Endothelial cell of umbilical vein (primary cell): ENCODE measurements around the gene SLC25A41. TPM values are rescaled to one million over a fixed set of nuclear protein-coding genes. Genes with fewer than 3 reads are reported as not detected.

Source experiments
- BruUV-seq: library from RNA; stranded (reverse); fragments of 400-500 nt; replicated peaks from 2 replicates; lab custom pipeline; 2021; lab: Mats Ljungman, UMichigan
- CTCF ChIA-PET: fragments of 300-600, 350-600 bp; sonication (Branson Sonifier 250); formaldehyde crosslinking; loops from one replicate; lab custom pipeline; 2021; ENCODE audit warnings: antibody characterized with exemption, inconsistent platforms; lab: Charles Lee
- POLR2A ChIA-PET: fragments of 300-600, 350-600 bp; sonication (Branson Sonifier 250); formaldehyde crosslinking; loops from one replicate; lab custom pipeline; 2021; ENCODE audit warnings: antibody characterized with exemption, inconsistent platforms; lab: Charles Lee
- DNase-seq: peaks from one replicate; pipeline ENCODE4 v3.0.0-alpha.2; 2011; ENCODE audit warnings: low read depth, low spot score
- FAIRE-seq: peaks from 2 replicates; lab custom pipeline; 2011; peaks lifted over from hg19 to GRCh38; lab: Jason Lieb, UNC
- H2AFZ ChIP-seq: 2 replicates; pipeline ENCODE4 v1.6.0; 2012; ENCODE audit warnings: low read depth, low read length, control low read depth, inconsistent platforms
- H3K27ac ChIP-seq: 2 replicates; pipeline ENCODE4 v1.5.1; 2011; ENCODE audit warnings: low read depth, mild to moderate bottlenecking, control low read depth, low read length, moderate library complexity; ENCODE audit not compliant: insufficient read depth
- H3K27me3 ChIP-seq, 2 experiments: 2 replicates each; pipeline versions ENCODE4 v1.6.0 to v1.6.1; 2011; ENCODE audit warnings: low read length in 2 of 2, mixed read lengths in 1 of 2; ENCODE audit not compliant: control insufficient read depth in 2 of 2, insufficient read depth in 2 of 2
- H3K36me3 ChIP-seq, 2 experiments: 2 replicates in 1 of 2; 3 replicates in 1 of 2; pipeline ENCODE4 v1.5.1; 2011; ENCODE audit warnings: low read length in 2 of 2, mild to moderate bottlenecking in 1 of 2, moderate library complexity in 1 of 2; ENCODE audit not compliant: control insufficient read depth in 2 of 2, insufficient read depth in 2 of 2; ENCODE audit errors: extremely low read depth in 1 of 2
- H3K4me1 ChIP-seq: 3 replicates; pipeline ENCODE4 v1.5.1; 2011; ENCODE audit warnings: mild to moderate bottlenecking, low read length; ENCODE audit not compliant: control insufficient read depth, insufficient read depth; ENCODE audit errors: extremely low read depth
- H3K4me2 ChIP-seq: 2 replicates; pipeline ENCODE4 v1.6.1; 2011; ENCODE audit warnings: low read length, control low read depth, mixed read lengths; ENCODE audit not compliant: insufficient read depth
- H3K4me3 ChIP-seq, 3 experiments: fragments of 200-600 bp in 1 of 3; sonication (generic), shearing (Covaris generic) in 1 of 3; replicated peaks in 1 of 3; 2 replicates each; pipeline ENCODE4 v1.5.1; 2011 to 2016; ENCODE audit warnings: control low read depth in 3 of 3, low read length in 3 of 3, mild to moderate bottlenecking in 2 of 3, inconsistent platforms in 1 of 3, low read depth in 1 of 3, moderate library complexity in 1 of 3; ENCODE audit not compliant: insufficient read depth in 1 of 3
- H3K79me2 ChIP-seq: 2 replicates; pipeline ENCODE4 v1.6.0; 2012; ENCODE audit warnings: low read length, inconsistent platforms; ENCODE audit not compliant: control insufficient read depth, insufficient read depth
- H3K9ac ChIP-seq: replicated peaks from 2 replicates; pipeline ENCODE3; 2011; ENCODE audit warnings: low read length, control low read depth; ENCODE audit not compliant: insufficient read depth; ENCODE audit errors: extremely low read depth
- H3K9me1 ChIP-seq: replicated peaks from 3 replicates; pipeline ENCODE4 v1.6.0; 2011; ENCODE audit warnings: mild to moderate bottlenecking, low read length; ENCODE audit not compliant: control insufficient read depth, insufficient read depth; ENCODE audit errors: extremely low read depth
- H3K9me3 ChIP-seq: replicated peaks from 2 replicates; pipeline ENCODE4 v1.5.1; 2012; ENCODE audit warnings: low read length, inconsistent platforms; ENCODE audit not compliant: control insufficient read depth, insufficient read depth
- H4K20me1 ChIP-seq: replicated peaks from 2 replicates; pipeline ENCODE3; 2011; ENCODE audit warnings: mild to moderate bottlenecking, low read length; ENCODE audit not compliant: control insufficient read depth, insufficient read depth; ENCODE audit errors: extremely low read depth
- CTCF ChIP-seq, 2 donors: IDR thresholded peaks; 1 replicate in 1 of 2; 2 replicates in 1 of 2; pipeline ENCODE4 v1.5.1; 2011; ENCODE audit warnings: low read length in 2 of 2, mild to moderate bottlenecking in 2 of 2, moderate library complexity in 2 of 2, control low read depth in 1 of 2, inconsistent platforms in 1 of 2, low read depth in 1 of 2; ENCODE audit not compliant: insufficient read depth in 1 of 2; ENCODE audit errors: extremely low read depth in 1 of 2
- FOS ChIP-seq: IDR thresholded peaks from 2 replicates; pipeline ENCODE4 v1.6.1; 2011; ENCODE audit warnings: mild to moderate bottlenecking, low read length, moderate library complexity, borderline replicate concordance; ENCODE audit not compliant: insufficient read depth
- GATA2 ChIP-seq: IDR thresholded peaks from 2 replicates; pipeline ENCODE4 v1.7.0; 2011; ENCODE audit warnings: low read depth, mild to moderate bottlenecking, moderate library complexity, mixed read lengths, low read length; ENCODE audit not compliant: insufficient read length, insufficient read depth
- JUN ChIP-seq: IDR thresholded peaks from 2 replicates; pipeline ENCODE4 v1.6.1; 2011; ENCODE audit warnings: borderline replicate concordance, low read depth; ENCODE audit not compliant: insufficient read length, insufficient read depth
- MAX ChIP-seq: IDR thresholded peaks from 2 replicates; pipeline ENCODE4 v1.6.1; 2011; ENCODE audit not compliant: insufficient read depth, insufficient read length
- MYC ChIP-seq: IDR thresholded peaks from one replicate; pipeline ENCODE4 v1.6.1; 2011; ENCODE audit warnings: mild to moderate bottlenecking, low read depth, low read length
- POLR2A ChIP-seq: IDR thresholded peaks from 2 replicates; pipeline ENCODE4 v1.6.1; 2012; ENCODE audit warnings: low read depth, mild to moderate bottlenecking, control low read depth, low read length
- POLR2AphosphoS5 ChIP-seq: IDR thresholded peaks from 2 replicates; pipeline ENCODE4 v1.6.1; 2012; ENCODE audit warnings: low read depth, mild to moderate bottlenecking, control low read depth, low read length, moderate library complexity; ENCODE audit not compliant: insufficient read depth
- dilution Hi-C: fragments of 300-500 bp; cut with MboI; formaldehyde crosslinking; loops from one replicate; pipeline ENCODE4 v1.15.0; 2019; ENCODE audit warnings: low sequenced_read_pairs; ENCODE audit not compliant: extremely low pct_ligation_motif_present
- intact Hi-C: fragments of 100-400 bp; cut with micrococcal nuclease; formaldehyde crosslinking; loops from one replicate; pipeline ENCODE4 v1.10.0; 2022
- polyA plus RNA-seq, 4 experiments: library from polyadenylated mRNA; depleted of rRNA in 3 of 4; stranded (reverse) in 3 of 4; unstranded in 1 of 4; fragments of >200 nt; gene quantifications; 2 replicates each; pipeline versions ENCODE4 v1.2.1 to v1.2.3, GENCODE V29; 2011 to 2012; ENCODE audit warnings: missing spikeins in 1 of 4
- total RNA-seq: library from RNA; stranded (reverse); gene quantifications from 2 replicates; pipeline ENCODE4 v1.2.3, GENCODE V29; 2021

The SLC25A41 gene
- total and polyA plus RNA-seq, 2 donors (not counting 3 experiments of a cell fraction or from before 2014, with no cell fraction given): 0.21 TPM; not detected in 1

DNA sequence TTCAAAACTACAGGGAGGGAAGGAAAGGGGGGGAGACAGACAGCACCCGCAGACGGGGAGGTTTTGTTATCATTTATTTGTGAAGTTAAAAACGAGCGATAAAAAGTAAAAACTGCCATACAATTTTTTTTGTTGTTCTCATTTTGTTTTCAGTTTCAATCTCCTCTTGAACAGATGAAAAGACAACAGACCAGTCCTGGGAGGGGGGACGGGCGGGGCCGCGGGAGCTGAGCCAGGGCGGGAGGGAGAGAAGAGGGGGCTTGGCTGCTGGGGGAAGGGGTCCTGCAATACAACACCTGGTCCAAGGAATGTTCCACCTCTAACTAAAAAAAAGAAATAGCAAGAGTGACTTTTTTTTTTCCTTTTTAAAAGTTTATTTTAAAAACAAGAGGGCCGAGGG lies 20.3 kb downstream of the SLC25A41 start:
- CTCF ChIA-PET: no interaction called here
- Histone ChIP-seq H3K79me2 (no peaks in the 10 kb centered on the region), H3K27ac (no peak overlapping the region), H3K4me2 (no peak overlapping the region), H3K36me3 (peaks cover 19 to 35% of the 10 kb centered on the region in 2 experiments), H3K4me1 (no peaks in the 10 kb centered on the region), H3K27me3 (no peaks in the 10 kb centered on the region), H3K9me3 (no peaks in the 10 kb centered on the region), H3K9me1 (no peaks in the 10 kb centered on the region), H3K9ac (no peak overlapping the region), H4K20me1 (no peaks in the 10 kb centered on the region), H2AFZ (no peak overlapping the region), H3K4me3 (no peak overlapping the region)
- POLR2A ChIA-PET: no interaction called here
- intact Hi-C loops (no loop called here), dilution Hi-C loops (no loop called here)
- BruUV-seq: no TSS peak
- TF ChIP-seq POLR2AphosphoS5: no peak
- TF ChIP-seq CTCF (IDR thresholded peaks at IDR 0.05; ENCODE audit: extremely low read depth in 1 of 2, insufficient read depth in 1 of 2, low read depth in 1 of 2, low read length in 2 of 2): no peak
- no peak for TF ChIP-seq MYC
- no peak for TF ChIP-seq JUN
- TF ChIP-seq MAX: no peak
- no peak for TF ChIP-seq POLR2A
- no peak for TF ChIP-seq FOS
- TF ChIP-seq GATA2: no peak
- FAIRE-seq (no peak), DNase-seq (no peak)
